PFSK-1 (cell line): ENCODE measurements around the gene ST6GALNAC3.

Experiments
- FOXP2 ChIP-seq: optimal IDR thresholded peaks from 2 replicates; pipeline ENCODE3; 2011; ENCODE audit warnings: borderline replicate concordance, control low read depth, inconsistent platforms; ENCODE audit not compliant: insufficient read depth; ENCODE audit errors: extremely low read length, extremely low read depth
- POLR2AphosphoS5 ChIP-seq: IDR thresholded peaks from 2 replicates; pipeline ENCODE4 v1.6.1; 2012; ENCODE audit warnings: low read depth, mild to moderate bottlenecking, control low read depth, low read length, moderate library complexity
- SIN3A ChIP-seq: IDR thresholded peaks from 2 replicates; pipeline ENCODE4 v1.6.1; 2012; ENCODE audit warnings: mild to moderate bottlenecking, low read length, moderate library complexity, borderline replicate concordance; ENCODE audit not compliant: insufficient read depth
- TAF1 ChIP-seq: IDR thresholded peaks from 2 replicates; pipeline ENCODE4 v1.6.1; 2012; ENCODE audit warnings: low read length, control low read depth, borderline replicate concordance; ENCODE audit not compliant: insufficient read depth
- TF ChIP-seq, protein P1 (sequence below), 2 experiments: IDR thresholded peaks; 2 replicates each; pipeline versions ENCODE4 v1.6.1 to v1.8.0; 2011 to 2012; ENCODE audit warnings: low read depth in 2 of 2, low read length in 2 of 2, control low read depth in 1 of 2, inconsistent platforms in 1 of 2, mild to moderate bottlenecking in 1 of 2, moderate library complexity in 1 of 2; ENCODE audit not compliant: insufficient read depth in 1 of 2

Gene ST6GALNAC3

DNA sequence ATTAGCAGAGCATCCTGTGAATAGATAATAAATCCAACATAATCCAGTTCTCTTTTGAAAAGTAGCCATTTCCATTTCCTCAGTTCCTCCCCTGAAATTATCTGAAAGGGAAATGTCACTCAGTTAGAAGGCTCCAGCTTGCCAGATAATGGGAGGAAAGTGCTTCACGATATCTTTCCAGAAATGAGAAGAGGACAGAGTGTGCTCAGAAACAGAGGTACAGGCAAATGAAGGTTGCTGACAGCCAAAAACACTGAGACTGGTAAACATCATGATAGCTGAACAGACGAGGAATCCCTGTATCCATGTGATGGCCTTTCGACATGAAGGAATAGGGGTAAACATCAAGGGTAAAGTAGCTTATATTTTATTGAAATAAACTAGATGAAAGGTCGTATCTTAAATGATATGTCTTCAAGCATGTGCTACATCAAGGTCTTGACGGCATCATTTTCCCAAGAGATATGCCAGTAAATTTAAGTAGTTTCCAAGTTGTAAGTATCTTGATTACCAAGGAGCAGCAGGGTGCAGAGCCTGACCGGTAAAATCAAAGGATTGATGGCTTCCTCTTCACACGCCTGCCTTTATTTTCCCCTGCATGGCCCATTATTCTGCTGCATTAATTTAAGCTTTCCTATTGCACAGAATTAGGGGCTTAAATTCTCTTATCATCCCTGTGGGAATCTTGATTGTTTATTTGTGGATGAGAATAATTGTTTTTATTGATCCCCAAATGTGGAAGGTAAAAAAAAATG is 548.4 kb downstream of the ST6GALNAC3 start:
- TF ChIP-seq TAF1 (no peak), POLR2AphosphoS5 (no peak)

DNA sequence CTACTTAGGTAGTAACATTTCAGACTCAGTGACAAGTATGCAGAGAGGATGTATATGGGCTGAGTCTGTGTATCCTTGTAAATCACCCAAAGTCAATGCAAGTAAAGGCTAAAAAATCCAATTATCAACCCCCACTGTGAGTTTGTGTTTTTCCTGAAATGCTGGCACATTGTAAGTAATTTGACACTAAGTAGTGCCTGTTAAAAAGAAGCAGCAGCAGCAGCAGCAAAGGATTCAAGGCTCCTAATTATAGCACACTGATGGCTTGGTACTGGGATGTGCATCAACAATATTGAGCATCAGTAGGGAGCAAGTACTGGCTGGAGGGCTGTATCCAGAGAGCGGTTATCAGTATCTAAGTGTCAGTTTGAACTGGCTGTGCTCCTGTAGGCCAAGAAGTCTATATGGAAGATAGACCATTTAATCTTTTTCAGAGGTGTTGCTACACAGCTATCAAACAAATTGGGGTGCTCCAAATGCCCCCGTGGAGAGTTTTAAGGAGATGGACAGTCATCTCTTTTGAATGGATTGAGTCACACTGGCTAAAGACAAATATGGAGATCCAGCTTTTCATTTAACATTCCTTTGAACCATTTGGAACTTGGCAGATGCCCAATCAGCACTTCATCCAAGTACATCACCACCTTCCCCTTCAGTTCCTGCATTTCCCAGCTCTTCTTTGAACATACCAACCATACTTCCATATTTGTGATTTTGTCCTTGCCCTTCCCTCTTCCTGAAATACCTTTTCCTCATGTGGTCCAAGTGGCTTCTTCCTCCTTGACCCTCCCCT is 551.5 kb downstream of the ST6GALNAC3 start:
- no peak for TF ChIP-seq SIN3A
- TF ChIP-seq FOXP2 = no peak

DNA sequence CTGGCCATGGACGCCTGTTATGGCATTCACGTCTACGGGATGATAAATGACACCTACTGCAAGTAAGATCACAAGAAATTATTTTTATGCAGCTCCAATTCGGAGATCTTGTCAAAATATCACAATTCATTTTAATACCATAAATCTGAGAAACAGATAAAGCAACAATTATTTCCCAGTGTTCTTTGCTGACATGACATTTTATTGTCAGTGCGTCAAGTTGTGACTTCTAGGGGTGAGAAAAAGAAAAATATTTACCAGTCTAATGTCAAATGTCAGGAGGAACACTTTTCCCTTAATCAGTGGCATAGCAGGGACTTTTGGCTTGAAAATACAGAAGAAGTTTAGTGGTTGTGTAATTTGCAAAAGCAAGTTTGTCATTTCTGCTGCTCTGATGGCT is 553.0 kb downstream of the ST6GALNAC3 start:
- TF ChIP-seq POLR2AphosphoS5 = no peak
- TF ChIP-seq SIN3A = no peak

DNA sequence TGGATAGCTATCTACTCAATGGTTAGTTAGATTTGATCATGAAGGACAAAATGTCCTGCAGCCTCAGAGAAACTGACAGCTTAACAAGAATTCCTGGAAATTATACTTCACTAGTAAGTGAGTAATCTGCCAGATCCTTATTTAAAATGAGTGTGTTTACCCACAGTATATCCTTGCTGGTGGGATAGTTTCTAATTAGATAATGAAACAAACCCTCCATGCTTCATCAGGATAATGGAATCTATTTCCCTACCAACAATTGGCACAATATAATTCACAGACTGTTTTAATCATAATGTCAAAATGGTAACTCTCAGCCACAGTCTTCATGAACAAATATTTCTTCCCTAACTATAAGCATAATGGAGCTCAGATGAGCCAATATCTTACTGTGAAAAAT is 553.4 kb downstream of the ST6GALNAC3 start:
- TF ChIP-seq SIN3A = no peak
- TF ChIP-seq TAF1 = no peak
- TF ChIP-seq, protein P1, sequence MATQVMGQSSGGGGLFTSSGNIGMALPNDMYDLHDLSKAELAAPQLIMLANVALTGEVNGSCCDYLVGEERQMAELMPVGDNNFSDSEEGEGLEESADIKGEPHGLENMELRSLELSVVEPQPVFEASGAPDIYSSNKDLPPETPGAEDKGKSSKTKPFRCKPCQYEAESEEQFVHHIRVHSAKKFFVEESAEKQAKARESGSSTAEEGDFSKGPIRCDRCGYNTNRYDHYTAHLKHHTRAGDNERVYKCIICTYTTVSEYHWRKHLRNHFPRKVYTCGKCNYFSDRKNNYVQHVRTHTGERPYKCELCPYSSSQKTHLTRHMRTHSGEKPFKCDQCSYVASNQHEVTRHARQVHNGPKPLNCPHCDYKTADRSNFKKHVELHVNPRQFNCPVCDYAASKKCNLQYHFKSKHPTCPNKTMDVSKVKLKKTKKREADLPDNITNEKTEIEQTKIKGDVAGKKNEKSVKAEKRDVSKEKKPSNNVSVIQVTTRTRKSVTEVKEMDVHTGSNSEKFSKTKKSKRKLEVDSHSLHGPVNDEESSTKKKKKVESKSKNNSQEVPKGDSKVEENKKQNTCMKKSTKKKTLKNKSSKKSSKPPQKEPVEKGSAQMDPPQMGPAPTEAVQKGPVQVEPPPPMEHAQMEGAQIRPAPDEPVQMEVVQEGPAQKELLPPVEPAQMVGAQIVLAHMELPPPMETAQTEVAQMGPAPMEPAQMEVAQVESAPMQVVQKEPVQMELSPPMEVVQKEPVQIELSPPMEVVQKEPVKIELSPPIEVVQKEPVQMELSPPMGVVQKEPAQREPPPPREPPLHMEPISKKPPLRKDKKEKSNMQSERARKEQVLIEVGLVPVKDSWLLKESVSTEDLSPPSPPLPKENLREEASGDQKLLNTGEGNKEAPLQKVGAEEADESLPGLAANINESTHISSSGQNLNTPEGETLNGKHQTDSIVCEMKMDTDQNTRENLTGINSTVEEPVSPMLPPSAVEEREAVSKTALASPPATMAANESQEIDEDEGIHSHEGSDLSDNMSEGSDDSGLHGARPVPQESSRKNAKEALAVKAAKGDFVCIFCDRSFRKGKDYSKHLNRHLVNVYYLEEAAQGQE (IDR thresholded peaks at IDR 0.05; ENCODE audit: insufficient read depth in 1 of 2, low read depth in 2 of 2, low read length in 2 of 2) = no peak
- no peak for TF ChIP-seq POLR2AphosphoS5
- TF ChIP-seq FOXP2 = no peak

DNA sequence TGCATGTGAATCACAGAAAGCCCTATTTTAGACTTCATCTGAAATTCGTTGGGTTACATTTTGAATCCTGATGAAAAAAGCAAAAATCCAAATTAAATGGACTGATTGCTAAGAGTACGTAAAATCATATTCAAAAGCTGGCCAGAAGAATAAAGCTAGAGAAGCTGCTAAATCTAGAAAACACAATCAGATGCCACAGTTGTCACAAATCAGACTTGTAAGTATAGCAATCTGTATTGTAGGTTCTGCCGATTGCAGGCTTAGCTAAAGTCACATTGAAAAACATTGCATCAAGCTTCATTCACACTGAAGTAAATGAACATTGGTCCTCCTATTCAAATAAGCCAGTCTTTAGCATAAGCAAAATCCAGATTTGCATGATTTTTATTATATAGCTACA is 557.6 kb downstream of the ST6GALNAC3 start:
- no peak for TF ChIP-seq FOXP2
- TF ChIP-seq SIN3A = no peak
- TF ChIP-seq POLR2AphosphoS5 = no peak
- no peak for TF ChIP-seq TAF1
- TF ChIP-seq, protein P1 (IDR thresholded peaks at IDR 0.05; ENCODE audit: insufficient read depth in 1 of 2, low read depth in 2 of 2, low read length in 2 of 2) = no peak

DNA sequence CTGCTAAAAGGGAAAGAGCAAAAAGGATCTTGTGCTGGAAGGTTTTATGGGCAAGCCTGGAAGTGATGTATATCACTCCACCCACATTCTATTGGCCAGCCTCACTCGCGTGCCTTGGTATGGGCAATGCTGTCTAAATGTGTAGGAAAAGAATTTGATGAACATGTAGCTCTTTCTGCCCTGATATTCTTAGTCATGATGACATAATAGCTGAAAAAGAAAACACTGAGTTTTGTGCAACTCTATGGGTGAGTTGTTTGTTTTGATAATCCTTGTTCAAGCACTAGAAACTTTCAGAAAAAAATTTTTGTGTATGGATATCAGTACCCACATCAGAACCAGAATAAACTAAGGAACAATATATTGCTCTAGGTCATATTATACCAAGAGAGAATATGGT is 561.2 kb downstream of the ST6GALNAC3 start:
- TF ChIP-seq POLR2AphosphoS5 (no peak), FOXP2 (no peak), TAF1 (no peak), SIN3A (no peak)
- TF ChIP-seq, protein P1 (IDR thresholded peaks at IDR 0.05; ENCODE audit: insufficient read depth in 1 of 2, low read depth in 2 of 2, low read length in 2 of 2) = no peak
